GM12873 (cell line): Measurements from ENCODE around the gene FMO1.
A peak's percentile ranks its signal among the peaks of the same experiment; 100 is the strongest.

Experiments used
- CTCF ChIP-seq: IDR thresholded peaks from 2 replicates; pipeline ENCODE4 v1.5.1; 2012; ENCODE audit warnings: low read depth, mild to moderate bottlenecking, moderate library complexity, low read length, control low read depth; ENCODE audit not compliant: insufficient read depth; ENCODE audit errors: missing control alignments

The FMO1 gene

GRCh38 chr1:171221665-171222591, 26.4 kb upstream of the FMO1 start:
- no peak for TF ChIP-seq CTCF

GRCh38 chr1:171222936-171223335, 25.4 kb upstream of the FMO1 start:
- no peak for TF ChIP-seq CTCF

- peak; percentile 80 for TF ChIP-seq CTCF
Observed at GRCh38 chr1:171226747-171227370, 21.4 kb upstream of the FMO1 start.

DNA sequence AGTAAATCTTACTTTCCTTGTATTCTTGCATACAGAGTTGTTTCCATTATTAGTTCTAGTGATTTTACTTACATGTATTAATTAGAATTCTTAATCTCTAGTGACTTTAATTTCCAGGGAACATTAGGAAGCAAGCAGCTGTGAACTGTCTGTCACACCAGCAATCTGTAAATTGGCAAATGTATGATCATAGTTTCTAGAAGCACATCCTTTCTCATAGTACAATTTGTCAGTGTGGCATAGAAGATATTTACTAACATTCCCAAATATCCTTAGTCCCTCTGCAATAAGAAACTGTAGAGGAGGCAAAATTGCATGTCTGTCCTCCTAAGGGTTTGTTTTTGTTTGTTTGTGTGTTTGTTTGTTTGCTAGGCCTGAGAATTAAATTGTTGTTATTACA, 17.0 kb upstream of the FMO1 start:
- TF ChIP-seq CTCF = no peak

DNA sequence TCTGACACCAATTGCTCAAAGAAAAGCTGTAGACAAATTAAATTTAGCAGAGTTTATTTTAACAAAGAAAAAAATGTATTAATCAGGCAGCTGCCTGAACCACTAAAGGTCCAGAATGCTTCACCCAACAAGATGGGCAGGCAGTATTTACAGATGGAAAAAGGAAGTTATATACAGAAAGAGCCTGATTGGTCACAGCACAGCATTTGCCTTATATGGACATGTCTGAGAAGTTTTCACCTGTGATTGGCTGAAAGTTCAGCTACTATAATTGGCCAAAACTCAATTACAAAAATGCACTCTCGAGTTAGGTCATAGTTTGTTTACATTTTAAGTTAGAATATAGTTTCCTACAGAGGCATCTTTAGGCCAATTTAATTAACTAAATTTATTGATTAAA, 15.1 kb upstream of the FMO1 start:
- TF ChIP-seq CTCF = no peak

- no peak for TF ChIP-seq CTCF
Observed at GRCh38 chr1:171243878-171244277, 4.4 kb upstream of the FMO1 start.

DNA sequence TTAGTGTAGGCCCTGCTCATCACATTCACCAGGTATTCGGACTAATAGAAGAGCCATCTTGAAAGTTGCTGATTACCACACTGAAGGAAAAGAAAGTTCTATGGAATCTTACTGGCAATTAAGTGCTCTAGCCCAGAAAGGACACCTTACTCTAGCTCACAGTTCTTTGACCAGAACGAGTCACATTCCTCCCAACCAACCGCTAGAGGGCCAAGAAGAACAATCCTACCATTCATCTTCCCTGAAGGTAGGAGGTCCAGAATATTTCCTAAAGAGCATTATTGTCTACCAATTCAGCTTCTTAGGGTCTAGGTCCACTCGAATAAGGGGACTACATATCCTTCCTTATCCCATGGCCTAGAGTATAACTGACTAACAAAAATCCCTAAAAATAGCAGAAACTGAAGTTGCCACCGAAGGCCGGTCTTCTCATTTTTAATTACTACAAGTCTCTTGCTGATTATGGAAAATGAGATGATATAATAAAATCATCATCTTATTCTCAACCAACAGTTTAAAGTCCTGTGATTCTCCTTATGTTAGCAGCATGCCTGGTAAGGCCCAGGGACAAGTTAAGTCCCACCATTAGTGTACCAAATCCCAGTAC, 2.7 kb upstream of the FMO1 start:
- peak; percentile 92 for TF ChIP-seq CTCF
